Neural cell (in vitro differentiated cells): ENCODE measurements around the gene SOX18.

Experiments
- EP300 ChIP-seq: fragments of 450-650 bp; conservative IDR thresholded peaks from 2 replicates; pipeline ENCODE4 v1.6.1; 2014; ENCODE audit warnings: antibody characterized with exemption, mild to moderate bottlenecking, moderate library complexity; ENCODE audit not compliant: poor library complexity, severe bottlenecking
- EZH2 ChIP-seq: fragments of 200-600, 300-800 bp; shearing (Covaris generic), sonication (generic); IDR thresholded peaks from 2 replicates; pipeline ENCODE4 v1.6.1; 2014; ENCODE audit warnings: antibody characterized with exemption, low read length, borderline replicate concordance, mild to moderate bottlenecking; ENCODE audit not compliant: insufficient read depth, poor library complexity, severe bottlenecking
- POLR2AphosphoS5 ChIP-seq: IDR thresholded peaks from 2 replicates; pipeline ENCODE4 v1.6.1; 2012
- RAD21 ChIP-seq: fragments of 450-650 bp; conservative IDR thresholded peaks from 2 replicates; pipeline ENCODE4 v1.6.1; 2014; ENCODE audit warnings: antibody characterized with exemption, mild to moderate bottlenecking, moderate library complexity
- SMC3 ChIP-seq: fragments of 450-650 bp; conservative IDR thresholded peaks from 2 replicates; pipeline ENCODE4 v1.6.1; 2014; ENCODE audit warnings: antibody characterized with exemption, mild to moderate bottlenecking, moderate library complexity; ENCODE audit not compliant: poor library complexity
- TAF1 ChIP-seq: IDR thresholded peaks from 2 replicates; pipeline ENCODE4 v1.6.1; 2012; ENCODE audit warnings: low read depth
- TF ChIP-seq, protein P1 (sequence below): fragments of 450-650 bp; IDR thresholded peaks from 2 replicates; pipeline ENCODE4 v1.5.1; 2014; ENCODE audit warnings: antibody characterized with exemption, mild to moderate bottlenecking, moderate library complexity; ENCODE audit not compliant: poor library complexity, severe bottlenecking
- TF ChIP-seq, protein P2 (sequence below): IDR thresholded peaks from 2 replicates; pipeline ENCODE4 v1.6.1; 2012; ENCODE audit warnings: borderline replicate concordance

GRCh38 chr20:64093013-64093503 is 43.6 kb upstream of the SOX18 start:
- TF ChIP-seq, protein P1, sequence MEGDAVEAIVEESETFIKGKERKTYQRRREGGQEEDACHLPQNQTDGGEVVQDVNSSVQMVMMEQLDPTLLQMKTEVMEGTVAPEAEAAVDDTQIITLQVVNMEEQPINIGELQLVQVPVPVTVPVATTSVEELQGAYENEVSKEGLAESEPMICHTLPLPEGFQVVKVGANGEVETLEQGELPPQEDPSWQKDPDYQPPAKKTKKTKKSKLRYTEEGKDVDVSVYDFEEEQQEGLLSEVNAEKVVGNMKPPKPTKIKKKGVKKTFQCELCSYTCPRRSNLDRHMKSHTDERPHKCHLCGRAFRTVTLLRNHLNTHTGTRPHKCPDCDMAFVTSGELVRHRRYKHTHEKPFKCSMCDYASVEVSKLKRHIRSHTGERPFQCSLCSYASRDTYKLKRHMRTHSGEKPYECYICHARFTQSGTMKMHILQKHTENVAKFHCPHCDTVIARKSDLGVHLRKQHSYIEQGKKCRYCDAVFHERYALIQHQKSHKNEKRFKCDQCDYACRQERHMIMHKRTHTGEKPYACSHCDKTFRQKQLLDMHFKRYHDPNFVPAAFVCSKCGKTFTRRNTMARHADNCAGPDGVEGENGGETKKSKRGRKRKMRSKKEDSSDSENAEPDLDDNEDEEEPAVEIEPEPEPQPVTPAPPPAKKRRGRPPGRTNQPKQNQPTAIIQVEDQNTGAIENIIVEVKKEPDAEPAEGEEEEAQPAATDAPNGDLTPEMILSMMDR: no peak
- TF ChIP-seq SMC3 (no peak), POLR2AphosphoS5 (no peak), EZH2 (no peak), EP300 (no peak), RAD21 (no peak), TAF1 (no peak)
- TF ChIP-seq, protein P2, sequence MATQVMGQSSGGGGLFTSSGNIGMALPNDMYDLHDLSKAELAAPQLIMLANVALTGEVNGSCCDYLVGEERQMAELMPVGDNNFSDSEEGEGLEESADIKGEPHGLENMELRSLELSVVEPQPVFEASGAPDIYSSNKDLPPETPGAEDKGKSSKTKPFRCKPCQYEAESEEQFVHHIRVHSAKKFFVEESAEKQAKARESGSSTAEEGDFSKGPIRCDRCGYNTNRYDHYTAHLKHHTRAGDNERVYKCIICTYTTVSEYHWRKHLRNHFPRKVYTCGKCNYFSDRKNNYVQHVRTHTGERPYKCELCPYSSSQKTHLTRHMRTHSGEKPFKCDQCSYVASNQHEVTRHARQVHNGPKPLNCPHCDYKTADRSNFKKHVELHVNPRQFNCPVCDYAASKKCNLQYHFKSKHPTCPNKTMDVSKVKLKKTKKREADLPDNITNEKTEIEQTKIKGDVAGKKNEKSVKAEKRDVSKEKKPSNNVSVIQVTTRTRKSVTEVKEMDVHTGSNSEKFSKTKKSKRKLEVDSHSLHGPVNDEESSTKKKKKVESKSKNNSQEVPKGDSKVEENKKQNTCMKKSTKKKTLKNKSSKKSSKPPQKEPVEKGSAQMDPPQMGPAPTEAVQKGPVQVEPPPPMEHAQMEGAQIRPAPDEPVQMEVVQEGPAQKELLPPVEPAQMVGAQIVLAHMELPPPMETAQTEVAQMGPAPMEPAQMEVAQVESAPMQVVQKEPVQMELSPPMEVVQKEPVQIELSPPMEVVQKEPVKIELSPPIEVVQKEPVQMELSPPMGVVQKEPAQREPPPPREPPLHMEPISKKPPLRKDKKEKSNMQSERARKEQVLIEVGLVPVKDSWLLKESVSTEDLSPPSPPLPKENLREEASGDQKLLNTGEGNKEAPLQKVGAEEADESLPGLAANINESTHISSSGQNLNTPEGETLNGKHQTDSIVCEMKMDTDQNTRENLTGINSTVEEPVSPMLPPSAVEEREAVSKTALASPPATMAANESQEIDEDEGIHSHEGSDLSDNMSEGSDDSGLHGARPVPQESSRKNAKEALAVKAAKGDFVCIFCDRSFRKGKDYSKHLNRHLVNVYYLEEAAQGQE: no peak
